Measurements from ENCODE around the gene TSPAN31.

TSPAN31 gene

GRCh38 chr12:57779736-57780135 is 34.9 kb downstream of the TSPAN31 start:
- no peaks in the 10 kb centered on the region for H3K27me3 Mint-ChIP-seq
- H3K27ac Mint-ChIP-seq = no peak overlapping the region
- peaks cover 10 to 25% of the 10 kb centered on the region in 2 donors for H3K36me3 Mint-ChIP-seq
- no peak overlapping the region for H3K4me3 Mint-ChIP-seq
- DNase-seq (no peak), ATAC-seq (replicated peaks) (no peak)
- no peaks in the 10 kb centered on the region for H3K9me3 Mint-ChIP-seq
- peaks cover 8 to 15% of the 10 kb centered on the region in 2 donors for H3K4me1 Mint-ChIP-seq

- peaks cover 10 to 25% of the 10 kb centered on the region in 2 donors for H3K36me3 Mint-ChIP-seq
- H3K4me3 Mint-ChIP-seq = no peak overlapping the region
- DNase-seq (no peak), ATAC-seq (replicated peaks) (no peak)
- no peaks in the 10 kb centered on the region for H3K9me3 Mint-ChIP-seq
- no peak overlapping the region for H3K27ac Mint-ChIP-seq
- no peaks in the 10 kb centered on the region for H3K27me3 Mint-ChIP-seq
- peaks cover 8 to 15% of the 10 kb centered on the region in 2 donors for H3K4me1 Mint-ChIP-seq
Observed at GRCh38 chr12:57780284-57780897, 35.6 kb downstream of the TSPAN31 start.

GRCh38 chr12:57781244-57781643 is 36.4 kb downstream of the TSPAN31 start:
- peaks cover 6 to 21% of the 10 kb centered on the region in 2 donors for H3K36me3 Mint-ChIP-seq
- H3K27me3 Mint-ChIP-seq = no peaks in the 10 kb centered on the region
- no peaks in the 10 kb centered on the region for H3K9me3 Mint-ChIP-seq
- no peak for DNase-seq
- no peak overlapping the region for H3K4me3 Mint-ChIP-seq
- H3K27ac Mint-ChIP-seq = no peak overlapping the region
- peaks cover 8 to 17% of the 10 kb centered on the region in 2 donors for H3K4me1 Mint-ChIP-seq
- ATAC-seq (replicated peaks) = no peak

- H3K27ac Mint-ChIP-seq = no peak overlapping the region
- no peaks in the 10 kb centered on the region for H3K27me3 Mint-ChIP-seq
- peaks cover 10 to 25% of the 10 kb centered on the region in 2 donors for H3K36me3 Mint-ChIP-seq
- no peak for DNase-seq
- ATAC-seq (replicated peaks) = no peak
- H3K4me3 Mint-ChIP-seq = no peak overlapping the region
- H3K4me1 Mint-ChIP-seq = peaks cover 8 to 22% of the 10 kb centered on the region in 2 donors
- no peaks in the 10 kb centered on the region for H3K9me3 Mint-ChIP-seq
Observed at GRCh38 chr12:57781801-57782200, 37.0 kb downstream of the TSPAN31 start.

- Mint-ChIP-seq H3K27ac (peak overlapping the region; percentile 98), H3K36me3 (peaks cover 9 to 27% of the 10 kb centered on the region in 2 donors), H3K4me1 (peaks cover 8 to 22% of the 10 kb centered on the region in 2 donors), H3K9me3 (no peaks in the 10 kb centered on the region), H3K27me3 (no peaks in the 10 kb centered on the region), H3K4me3 (peak overlapping the region; percentile 98 to 100)
- ATAC-seq (replicated peaks) (peak in 1 of 2 donors; percentile 3), DNase-seq (no peak)
Observed at GRCh38 chr12:57782243-57782607, 37.4 kb downstream of the TSPAN31 start.

- ATAC-seq (replicated peaks) (peak; percentile 92 to 95), DNase-seq (peak; percentile 88)
- peaks cover 11 to 33% of the 10 kb centered on the region in 2 donors for H3K36me3 Mint-ChIP-seq
- peaks cover 8 to 22% of the 10 kb centered on the region in 2 donors for H3K4me1 Mint-ChIP-seq
- peak within 1 kb of the TSS; percentile 98 to 100 for H3K4me3 Mint-ChIP-seq
- H3K27me3 Mint-ChIP-seq = no peaks in the 10 kb centered on the region
- no peaks in the 10 kb centered on the region for H3K9me3 Mint-ChIP-seq
- H3K27ac Mint-ChIP-seq = peak within 1 kb of the TSS; percentile 98
Observed at GRCh38 chr12:57782608-57783465, 38.0 kb downstream of the TSPAN31 start, which contains the start of gene TSFM. Gene TSFM, plus strand, starts transcription at chr12:57782787. Its CDS starts 15 bp downstream, at chr12:57782802.

GRCh38 chr12:57783466-57783801 is 38.6 kb downstream of the TSPAN31 start:
- H3K36me3 Mint-ChIP-seq = peaks cover 13 to 33% of the 10 kb centered on the region in 2 donors
- no peaks in the 10 kb centered on the region for H3K9me3 Mint-ChIP-seq
- no peaks in the 10 kb centered on the region for H3K27me3 Mint-ChIP-seq
- H3K4me3 Mint-ChIP-seq = peak overlapping the region; percentile 98 to 100
- DNase-seq (no peak), ATAC-seq (replicated peaks) (no peak)
- peak overlapping the region; percentile 98 for H3K27ac Mint-ChIP-seq
- H3K4me1 Mint-ChIP-seq = peaks cover 8 to 22% of the 10 kb centered on the region in 2 donors

GRCh38 chr12:57783861-57784260 is 39.0 kb downstream of the TSPAN31 start:
- H3K9me3 Mint-ChIP-seq = no peaks in the 10 kb centered on the region
- H3K36me3 Mint-ChIP-seq = peaks cover 17 to 35% of the 10 kb centered on the region in 2 donors
- H3K27me3 Mint-ChIP-seq = no peaks in the 10 kb centered on the region
- peak overlapping the region; percentile 58 to 72 for H3K4me3 Mint-ChIP-seq
- peaks cover 8 to 22% of the 10 kb centered on the region in 2 donors for H3K4me1 Mint-ChIP-seq
- no peak overlapping the region for H3K27ac Mint-ChIP-seq
- no peak for DNase-seq
- no peak for ATAC-seq (replicated peaks)

GRCh38 chr12:57793920-57794319 is 49.1 kb downstream of the TSPAN31 start:
- DNase-seq = no peak
- no peak for ATAC-seq (replicated peaks)
- Mint-ChIP-seq H3K36me3 (peaks cover 20 to 47% of the 10 kb centered on the region in 2 donors), H3K4me3 (no peak overlapping the region), H3K4me1 (no peaks in the 10 kb centered on the region), H3K27me3 (no peaks in the 10 kb centered on the region), H3K27ac (no peak overlapping the region), H3K9me3 (no peaks in the 10 kb centered on the region)

- no peak for ATAC-seq (replicated peaks)
- no peak overlapping the region for H3K4me3 Mint-ChIP-seq
- H3K27ac Mint-ChIP-seq = no peak overlapping the region
- H3K4me1 Mint-ChIP-seq = no peaks in the 10 kb centered on the region
- no peaks in the 10 kb centered on the region for H3K27me3 Mint-ChIP-seq
- H3K9me3 Mint-ChIP-seq = no peaks in the 10 kb centered on the region
- peaks cover 24 to 50% of the 10 kb centered on the region in 2 donors for H3K36me3 Mint-ChIP-seq
- DNase-seq = no peak
Observed at GRCh38 chr12:57795354-57795753, 50.5 kb downstream of the TSPAN31 start.

GRCh38 chr12:57796996-57797395 is 52.2 kb downstream of the TSPAN31 start:
- H3K4me1 Mint-ChIP-seq = no peaks in the 10 kb centered on the region
- H3K9me3 Mint-ChIP-seq = no peaks in the 10 kb centered on the region
- H3K36me3 Mint-ChIP-seq = peaks cover 28 to 50% of the 10 kb centered on the region in 2 donors
- H3K4me3 Mint-ChIP-seq = no peak overlapping the region
- DNase-seq = no peak
- peak overlapping the region; percentile 20 for H3K27ac Mint-ChIP-seq
- no peaks in the 10 kb centered on the region for H3K27me3 Mint-ChIP-seq
- no peak for ATAC-seq (replicated peaks)

GRCh38 chr12:57797933-57798332 is 53.1 kb downstream of the TSPAN31 start:
- DNase-seq (no peak), ATAC-seq (replicated peaks) (no peak)
- no peaks in the 10 kb centered on the region for H3K4me1 Mint-ChIP-seq
- no peak overlapping the region for H3K27ac Mint-ChIP-seq
- no peaks in the 10 kb centered on the region for H3K27me3 Mint-ChIP-seq
- H3K9me3 Mint-ChIP-seq = no peaks in the 10 kb centered on the region
- peaks cover 20 to 48% of the 10 kb centered on the region in 2 donors for H3K36me3 Mint-ChIP-seq
- no peak overlapping the region for H3K4me3 Mint-ChIP-seq
